HepG2 (cell line): ENCODE results near the gene TBX6. TPM values are rescaled to one million over a fixed set of nuclear protein-coding genes. Genes with fewer than 3 reads are reported as not detected.

ENCODE experiments used
- ARNTL ChIP-seq: sonication (generic); formaldehyde crosslinking; IDR thresholded peaks from 2 replicates; pipeline ENCODE4 v1.4.0; 2020; ENCODE audit warnings: mild to moderate bottlenecking, missing genetic modification reagents
- ASH2L ChIP-seq: fragments of 300-600, 200-600 bp; sonication (generic); IDR thresholded peaks from 2 replicates; pipeline ENCODE4 v1.7.0; 2017; ENCODE audit warnings: low read depth, mild to moderate bottlenecking, moderate library complexity, mixed read lengths, low read length; ENCODE audit not compliant: insufficient read length
- CBX2 ChIP-seq, 2 experiments: fragments of 200-600 bp in 1 of 2; sonication (generic); formaldehyde crosslinking in 1 of 2; IDR thresholded peaks; 2 replicates each; pipeline versions ENCODE4 v1.7.0 to v1.8.1; 2018 to 2022; ENCODE audit warnings: low read depth in 2 of 2, low read length in 1 of 2, mild to moderate bottlenecking in 1 of 2, missing genetic modification reagents in 1 of 2
- CENPT ChIP-seq: sonication (generic); formaldehyde crosslinking; IDR thresholded peaks from 2 replicates; pipeline ENCODE4 v1.8.0; 2022; ENCODE audit warnings: low read depth, mild to moderate bottlenecking, moderate library complexity, missing genetic modification reagents
- KDM3A ChIP-seq: IDR thresholded peaks from 2 replicates; pipeline ENCODE4 v1.6.1; 2018; ENCODE audit warnings: low read depth, missing compliant biosample characterization
- PBX3 ChIP-seq: sonication (generic); formaldehyde crosslinking; IDR thresholded peaks from 2 replicates; pipeline ENCODE4 v1.8.1; 2023; ENCODE audit warnings: missing genetic modification reagents, inconsistent platforms, borderline replicate concordance
- PCBP2 ChIP-seq: fragments of 200-400 bp; formaldehyde crosslinking; optimal IDR thresholded peaks from 2 replicates; pipeline ENCODE3; 2018; ENCODE audit warnings: low read length, low read depth; ENCODE audit not compliant: poor library complexity, severe bottlenecking
- SRSF9 ChIP-seq: fragments of 200-400 bp; formaldehyde crosslinking; IDR thresholded peaks from 2 replicates; pipeline ENCODE4 v1.6.1; 2018; ENCODE audit warnings: borderline replicate concordance, mild to moderate bottlenecking, low read depth, low read length; ENCODE audit not compliant: insufficient read depth, poor library complexity, severe bottlenecking
- ZNF143 ChIP-seq: sonication (generic); formaldehyde crosslinking; IDR thresholded peaks from 2 replicates; pipeline ENCODE4 v1.4.0; 2020; ENCODE audit warnings: missing genetic modification reagents
- ZNF160 ChIP-seq: sonication (generic); formaldehyde crosslinking; IDR thresholded peaks from 2 replicates; pipeline ENCODE4 v1.8.0; 2022; ENCODE audit warnings: mild to moderate bottlenecking, inconsistent platforms, missing genetic modification reagents
- ZNF232 ChIP-seq: sonication (generic); formaldehyde crosslinking; IDR thresholded peaks from 2 replicates; pipeline ENCODE4 v1.4.0; 2020; ENCODE audit warnings: missing genetic modification reagents, borderline replicate concordance
- ZNF367 ChIP-seq: sonication (generic); formaldehyde crosslinking; IDR thresholded peaks from 2 replicates; pipeline ENCODE4 v1.4.0; 2020; ENCODE audit warnings: missing genetic modification reagents, borderline replicate concordance
- ZNF597 ChIP-seq: sonication (generic); formaldehyde crosslinking; IDR thresholded peaks from 2 replicates; pipeline ENCODE4 v1.5.0; 2020; ENCODE audit warnings: missing genetic modification reagents
- ZNF878 ChIP-seq: sonication (generic); formaldehyde crosslinking; IDR thresholded peaks from 2 replicates; pipeline ENCODE4 v1.8.1; 2023; ENCODE audit warnings: mild to moderate bottlenecking, missing genetic modification reagents, moderate library complexity
- polyA plus RNA-seq, 8 experiments: library from polyadenylated mRNA; depleted of rRNA in 3 of 8; stranded (reverse) in 7 of 8; unstranded in 1 of 8; fragments of >200 nt; fragmentation: Illumina TruSeq in 4 of 8; extraction: Trizol in 4 of 8; gene quantifications; 2 replicates each; pipeline versions ENCODE4 v1.2.1 to v1.2.3, GENCODE V29; 2011 to 2016; ENCODE audit warnings: low read depth in 4 of 8, missing spikeins in 1 of 8, mixed read lengths in 1 of 8; ENCODE audit not compliant: insufficient read depth in 1 of 8
- total RNA-seq, 5 experiments: library from RNA; depleted of rRNA; stranded (reverse); fragments of >200 nt; fragmentation: Illumina TruSeq; extraction: Trizol; gene quantifications; 2 replicates each; pipeline ENCODE4 v1.2.3, GENCODE V29; 2016; ENCODE audit warnings: low read depth in 1 of 5
- TF ChIP-seq, protein P1 (sequence below): sonication (generic); formaldehyde crosslinking; IDR thresholded peaks from 2 replicates; pipeline ENCODE4 v1.5.0; 2020; ENCODE audit warnings: missing genetic modification reagents
- TF ChIP-seq, protein P2 (sequence below), 2 experiments: sonication (generic) in 1 of 2; formaldehyde crosslinking in 1 of 2; IDR thresholded peaks; 2 replicates each; pipeline versions ENCODE4 v1.5.1 to v1.6.1; 2011 to 2020; ENCODE audit warnings: borderline replicate concordance in 1 of 2, low read depth in 1 of 2, low read length in 1 of 2, mild to moderate bottlenecking in 1 of 2, missing genetic modification reagents in 1 of 2, moderate library complexity in 1 of 2
- TF ChIP-seq, protein P3 (sequence below): sonication (generic); formaldehyde crosslinking; IDR thresholded peaks from 2 replicates; pipeline ENCODE4 v1.5.1; 2020; ENCODE audit warnings: mild to moderate bottlenecking, missing genetic modification reagents

The TBX6 gene
- total and polyA plus RNA-seq, 2 of the 13 experiments (the other 11 are each of a cell fraction or from before 2014, with no cell fraction given) = 0.24 to 0.42 TPM

DNA sequence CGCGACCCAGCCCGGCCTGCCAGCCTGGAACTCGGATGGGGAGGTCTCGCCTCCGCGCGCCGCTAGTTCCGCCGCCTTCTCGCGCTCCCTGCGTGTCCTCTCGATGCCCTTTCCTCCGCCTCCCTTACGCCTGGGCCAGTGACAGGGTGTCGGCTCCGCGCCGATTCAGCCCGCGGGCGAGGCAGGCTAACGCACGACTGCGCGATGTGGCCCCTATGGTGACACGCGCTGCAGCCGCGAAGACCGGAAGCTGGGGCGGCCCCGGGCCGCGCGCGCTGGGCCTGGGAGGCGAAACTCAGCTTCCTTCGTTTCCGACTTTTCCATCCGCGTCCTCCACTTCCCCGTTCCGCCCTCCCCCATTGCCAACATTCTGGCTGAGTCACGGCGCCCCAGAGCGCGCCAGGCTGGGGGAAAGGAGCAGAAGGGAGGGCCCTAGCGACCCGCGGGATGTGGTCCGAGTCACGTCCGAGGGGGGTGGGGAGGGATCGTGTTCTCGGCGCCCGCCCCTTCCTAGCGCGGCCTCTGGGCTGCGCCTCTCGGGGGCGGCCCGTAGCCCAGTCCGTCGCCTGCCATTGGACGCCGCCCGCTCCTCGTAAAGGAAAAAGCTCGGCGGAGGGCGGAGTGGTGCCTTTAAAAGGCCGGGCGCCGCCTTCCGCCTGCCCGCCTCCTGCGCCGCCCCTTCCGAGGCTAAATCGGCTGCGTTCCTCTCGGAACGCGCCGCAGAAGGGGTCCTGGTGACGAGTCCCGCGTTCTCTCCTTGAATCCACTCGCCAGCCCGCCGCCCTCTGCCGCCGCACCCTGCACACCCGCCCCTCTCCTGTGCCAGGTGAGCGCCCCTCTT is 26.4 kb downstream of the TBX6 start, which contains the start of gene ALDOA (continued):
- TF ChIP-seq PCBP2 (no peak), ARNTL (CRISPR knock-in tag) (peak; percentile 81), CBX2 (IDR thresholded peaks at IDR 0.05; ENCODE audit: low read depth, low read length) (no peak), CBX2 (CRISPR knock-in tag; IDR thresholded peaks at IDR 0.05; ENCODE audit: low read depth) (peak; percentile 53; the same call in 1 of the 2 replicates), PBX3 (CRISPR knock-in tag) (0 out of 2 replicates have a peak, but pooled peaks have one; percentile 31), ZNF143 (peak; percentile 19; the same call in 1 of the 2 replicates), ZNF232 (CRISPR knock-in tag) (peak; percentile 97), ASH2L (peak; percentile 88), SRSF9 (no peak), ZNF367 (CRISPR knock-in tag) (peak; percentile 90; the same call in 1 of the 2 replicates), CENPT (CRISPR knock-in tag) (peak; percentile 98), ZNF878 (CRISPR knock-in tag) (peak; percentile 92), ZNF160 (peak; percentile 78; the same call in 1 of the 2 replicates), KDM3A (peak; percentile 70; the same call in 1 of the 2 replicates), ZNF597 (no peak)
- TF ChIP-seq, protein P1, sequence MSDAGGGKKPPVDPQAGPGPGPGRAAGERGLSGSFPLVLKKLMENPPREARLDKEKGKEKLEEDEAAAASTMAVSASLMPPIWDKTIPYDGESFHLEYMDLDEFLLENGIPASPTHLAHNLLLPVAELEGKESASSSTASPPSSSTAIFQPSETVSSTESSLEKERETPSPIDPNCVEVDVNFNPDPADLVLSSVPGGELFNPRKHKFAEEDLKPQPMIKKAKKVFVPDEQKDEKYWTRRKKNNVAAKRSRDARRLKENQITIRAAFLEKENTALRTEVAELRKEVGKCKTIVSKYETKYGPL = 0 out of 2 replicates have a peak, but pooled peaks have one; percentile 8
- TF ChIP-seq, protein P2, sequence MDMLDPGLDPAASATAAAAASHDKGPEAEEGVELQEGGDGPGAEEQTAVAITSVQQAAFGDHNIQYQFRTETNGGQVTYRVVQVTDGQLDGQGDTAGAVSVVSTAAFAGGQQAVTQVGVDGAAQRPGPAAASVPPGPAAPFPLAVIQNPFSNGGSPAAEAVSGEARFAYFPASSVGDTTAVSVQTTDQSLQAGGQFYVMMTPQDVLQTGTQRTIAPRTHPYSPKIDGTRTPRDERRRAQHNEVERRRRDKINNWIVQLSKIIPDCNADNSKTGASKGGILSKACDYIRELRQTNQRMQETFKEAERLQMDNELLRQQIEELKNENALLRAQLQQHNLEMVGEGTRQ (IDR thresholded peaks at IDR 0.05; ENCODE audit: low read depth, low read length) = no peak; the same call in 1 of the 2 replicates
- TF ChIP-seq, protein P2 (CRISPR knock-in tag; IDR thresholded peaks at IDR 0.05; ENCODE audit: borderline replicate concordance) = peak; percentile 75; the same call in 1 of the 2 replicates
- TF ChIP-seq, protein P3, sequence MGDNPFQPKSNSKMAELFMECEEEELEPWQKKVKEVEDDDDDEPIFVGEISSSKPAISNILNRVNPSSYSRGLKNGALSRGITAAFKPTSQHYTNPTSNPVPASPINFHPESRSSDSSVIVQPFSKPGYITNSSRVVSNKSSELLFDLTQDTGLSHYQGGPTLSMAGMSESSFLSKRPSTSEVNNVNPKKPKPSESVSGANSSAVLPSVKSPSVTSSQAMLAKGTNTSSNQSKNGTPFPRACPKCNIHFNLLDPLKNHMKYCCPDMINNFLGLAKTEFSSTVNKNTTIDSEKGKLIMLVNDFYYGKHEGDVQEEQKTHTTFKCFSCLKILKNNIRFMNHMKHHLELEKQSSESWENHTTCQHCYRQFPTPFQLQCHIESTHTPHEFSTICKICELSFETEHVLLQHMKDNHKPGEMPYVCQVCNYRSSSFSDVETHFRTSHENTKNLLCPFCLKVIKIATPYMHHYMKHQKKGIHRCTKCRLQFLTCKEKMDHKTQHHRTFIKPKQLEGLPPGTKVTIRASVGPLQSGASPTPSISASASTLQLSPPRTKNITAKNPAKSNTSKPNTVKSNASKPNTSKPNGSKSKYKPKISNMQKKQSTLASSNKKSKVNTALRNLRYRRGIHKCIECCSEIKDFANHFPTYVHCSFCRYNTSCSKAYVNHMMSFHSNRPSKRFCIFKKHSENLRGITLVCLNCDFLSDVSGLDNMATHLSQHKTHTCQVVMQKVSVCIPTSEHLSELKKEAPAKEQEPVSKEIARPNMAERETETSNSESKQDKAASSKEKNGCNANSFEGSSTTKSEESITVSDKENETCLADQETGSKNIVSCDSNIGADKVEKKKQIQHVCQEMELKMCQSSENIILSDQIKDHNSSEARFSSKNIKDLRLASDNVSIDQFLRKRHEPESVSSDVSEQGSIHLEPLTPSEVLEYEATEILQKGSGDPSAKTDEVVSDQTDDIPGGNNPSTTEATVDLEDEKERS (CRISPR knock-in tag) = peak; percentile 93
